ENCODE data around the gene HNRNPA1L2. TPM values are rescaled to one million over a fixed set of nuclear protein-coding genes. Genes with fewer than 3 reads are reported as not detected.
"Not testable (repeated sequence)": the region's sequence is repeated elsewhere in the genome, so short reads cannot be mapped to it uniquely, and the experiment has no call there.

The HNRNPA1L2 gene
- total RNA-seq, 2 donors from 2014 or later: 6.9 to 8.7 TPM

DNA sequence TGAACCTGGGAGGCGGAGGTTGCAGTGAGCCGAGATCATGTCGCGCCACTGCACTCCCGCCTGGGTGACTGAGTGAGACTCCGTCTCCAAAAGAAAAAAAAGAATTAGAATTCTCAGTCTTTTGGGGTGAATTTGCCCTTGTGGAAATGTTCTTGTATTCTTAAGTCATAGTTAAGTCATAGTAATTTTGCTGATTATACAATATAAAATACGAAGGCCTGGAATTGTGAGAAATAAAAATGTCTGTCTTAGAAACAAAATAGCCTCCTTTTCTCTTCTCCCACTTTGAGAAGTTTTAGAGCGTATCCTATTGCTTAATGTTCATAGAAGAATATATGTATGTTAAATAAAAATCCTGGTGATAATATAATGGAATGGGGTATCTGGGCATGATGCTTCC is 28.5 kb downstream of the HNRNPA1L2 start:
- no peak for ATAC-seq (ENCODE audit: insufficient number of reproducible peaks, low FRiP score, low read depth)
- H3K4me1 ChIP-seq (ENCODE audit: control insufficient read depth in 1 of 2, low read depth in 2 of 2): no peaks in the 10 kb centered on the region
- H3K4me3 ChIP-seq: no peak overlapping the region
- no peak for DNase-seq (ENCODE audit: low spot score)
- H3K27ac ChIP-seq: no peak overlapping the region
- H3K27me3 ChIP-seq (replicated peaks; ENCODE audit: insufficient read depth): no peaks in the 10 kb centered on the region
- H3K9me3 ChIP-seq: no peaks in the 10 kb centered on the region
- H3K36me3 ChIP-seq: peaks cover 10% of the 10 kb centered on the region
- TF ChIP-seq CTCF (IDR thresholded peaks at IDR 0.05): no peak

GRCh38 chr13:52673465-52673864 is 31.2 kb downstream of the HNRNPA1L2 start:
- H3K36me3 ChIP-seq: no peaks in the 10 kb centered on the region
- TF ChIP-seq CTCF (IDR thresholded peaks at IDR 0.05): no peak
- DNase-seq (ENCODE audit: low spot score) (no peak), ATAC-seq (ENCODE audit: insufficient number of reproducible peaks, low FRiP score, low read depth) (no peak)
- no peaks in the 10 kb centered on the region for H3K9me3 ChIP-seq
- H3K4me1 ChIP-seq (ENCODE audit: control insufficient read depth in 1 of 2, low read depth in 2 of 2): no peaks in the 10 kb centered on the region
- H3K27ac ChIP-seq: no peak overlapping the region
- no peak overlapping the region for H3K4me3 ChIP-seq
- no peaks in the 10 kb centered on the region for H3K27me3 ChIP-seq (replicated peaks; ENCODE audit: insufficient read depth)

- no peaks in the 10 kb centered on the region for H3K27me3 ChIP-seq (replicated peaks; ENCODE audit: insufficient read depth)
- TF ChIP-seq CTCF (IDR thresholded peaks at IDR 0.05): no peak
- no peak overlapping the region for H3K4me3 ChIP-seq
- peaks cover 3% of the 10 kb centered on the region for H3K36me3 ChIP-seq
- H3K9me3 ChIP-seq: no peaks in the 10 kb centered on the region
- DNase-seq (ENCODE audit: low spot score) (no peak), ATAC-seq (ENCODE audit: insufficient number of reproducible peaks, low FRiP score, low read depth) (no peak)
- H3K27ac ChIP-seq: no peak overlapping the region
- H3K4me1 ChIP-seq (ENCODE audit: control insufficient read depth in 1 of 2, low read depth in 2 of 2): no peaks in the 10 kb centered on the region
These were observed 35.6 kb downstream of the HNRNPA1L2 start for GRCh38 chr13:52677823-52678222.

- not testable (repeated sequence) for H3K4me1 ChIP-seq (ENCODE audit: control insufficient read depth in 1 of 2, low read depth in 2 of 2); ATAC-seq (ENCODE audit: insufficient number of reproducible peaks, low FRiP score, low read depth); H3K27me3 ChIP-seq (replicated peaks; ENCODE audit: insufficient read depth); DNase-seq (ENCODE audit: low spot score); H3K9me3 ChIP-seq; H3K27ac ChIP-seq; H3K4me3 ChIP-seq
- peaks cover 17% of the 10 kb centered on the region for H3K36me3 ChIP-seq
These were observed 43.6 kb downstream of the HNRNPA1L2 start for GRCh38 chr13:52685806-52686205.

GRCh38 chr13:52686376-52686775 is 44.1 kb downstream of the HNRNPA1L2 start:
- Histone ChIP-seq H3K9me3 (no peaks in the 10 kb centered on the region), H3K27ac (no peak overlapping the region), H3K36me3 (peaks cover 19% of the 10 kb centered on the region), H3K27me3 (replicated peaks; ENCODE audit: insufficient read depth) (no peaks in the 10 kb centered on the region), H3K4me1 (ENCODE audit: control insufficient read depth in 1 of 2, low read depth in 2 of 2) (no peaks in the 10 kb centered on the region), H3K4me3 (no peak overlapping the region)
- DNase-seq (ENCODE audit: low spot score): no peak
- TF ChIP-seq CTCF (IDR thresholded peaks at IDR 0.05): no peak
- no peak for ATAC-seq (ENCODE audit: insufficient number of reproducible peaks, low FRiP score, low read depth)

Other genes with a start within 250 kb of the HNRNPA1L2 start
- 1 to 10 TPM; 2.7 to 4.1 TPM for gene THSD1, start 236.3 kb upstream of the HNRNPA1L2 start, total RNA-seq
- 100 to 1,000 TPM in 1 of 2 donors, 10 to 100 TPM in 1; 42.1 to 100 TPM for gene VPS36, start 191.8 kb upstream of the HNRNPA1L2 start, total RNA-seq
- gene CKAP2, start 187.0 kb upstream of the HNRNPA1L2 start, total RNA-seq: 1 to 10 TPM; 4.6 to 5.1 TPM
- gene SUGT1, start 10.4 kb downstream of the HNRNPA1L2 start, total RNA-seq: 10 to 100 TPM; 30.8 to 36.0 TPM
- gene CNMD, start 97.4 kb downstream of the HNRNPA1L2 start, total RNA-seq: not detected
- not detected for gene PCDH8, start 206.2 kb downstream of the HNRNPA1L2 start, total RNA-seq